Measurements from ENCODE around the gene STMP1. TPM values are rescaled to one million over a fixed set of nuclear protein-coding genes. Genes with fewer than 3 reads are reported as not detected.

The STMP1 gene
- polyA plus RNA-seq, 1 of the 3 experiments (the other 2 are of a cell fraction): 26.0 TPM

GRCh38 chr7:135684136-135684535 lies 21.8 kb downstream of the STMP1 start (continued):
- TF ChIP-seq FOSL2 (IDR thresholded peaks at IDR 0.05; ENCODE audit: borderline replicate concordance, low read depth) (peak; percentile 32; the same call in 1 of the 2 replicates), MXI1 (IDR thresholded peaks at IDR 0.05; ENCODE audit: low read depth, low read length) (no peak), RFX5 (IDR thresholded peaks at IDR 0.05; ENCODE audit: low read length) (no peak), CTCF (IDR thresholded peaks at IDR 0.05) (no peak), USF2 (IDR thresholded peaks at IDR 0.05; ENCODE audit: borderline replicate concordance, low read depth, low read length) (no peak), ZBTB33 (IDR thresholded peaks at IDR 0.05; ENCODE audit: borderline replicate concordance, low read depth) (no peak), TEAD4 (IDR thresholded peaks at IDR 0.05; ENCODE audit: borderline replicate concordance, insufficient read depth) (no peak), EZH2phosphoT487 (IDR thresholded peaks at IDR 0.05; ENCODE audit: borderline replicate concordance, low read depth) (no peak)

- H3K79me2 ChIP-seq (ENCODE audit: insufficient read depth): peaks cover 100% of the 10 kb centered on the region
- H3K36me3 ChIP-seq (replicated peaks in 1 of 2; ENCODE audit: control insufficient read depth in 1 of 2, insufficient read depth in 2 of 2, low read length in 1 of 2): peaks cover 11 to 27% of the 10 kb centered on the region in 2 experiments
- no peaks in the 10 kb centered on the region for H3K9me2 ChIP-seq
- no peak overlapping the region for H3K4me3 ChIP-seq (ENCODE audit: low read depth in 2 of 2, low read length in 1 of 2)
- peak overlapping the region; percentile 19; the same call in 1 of the 2 replicates for H3K9ac ChIP-seq
- peaks cover 37 to 38% of the 10 kb centered on the region in 2 experiments for H3K4me1 ChIP-seq (ENCODE audit: control insufficient read depth in 1 of 2, insufficient read depth in 2 of 2, low read depth in 1 of 2, low read length in 1 of 2)
- peak overlapping the region; percentile 39 to 59 for H3K27ac ChIP-seq (ENCODE audit: low read depth in 2 of 2, low read length in 1 of 2)
- 97% methylated on average over 5 of the region's 5 CpGs for WGBS (ENCODE audit: low lambda C conversion rate)
- ChIA-PET POLR2A (no interaction called here), CTCF (interaction anchor here (1.2 to 2.3 kb wide), 4 partner anchors 8 to 26 kb away, joined by 4 to 15 read pairs (median 6); no protein-coding TSS in a partner anchor)
- peak overlapping the region; percentile 56 for H3K4me2 ChIP-seq
- DNase-seq: no peak
- peaks cover 15% of the 10 kb centered on the region for H3F3A ChIP-seq (replicated peaks; ENCODE audit: insufficient read depth)
- no peaks in the 10 kb centered on the region for H3K27me3 ChIP-seq (ENCODE audit: insufficient read depth)
- no peaks in the 10 kb centered on the region; the same call in 1 of the 2 replicates for H4K20me1 ChIP-seq (ENCODE audit: insufficient read depth)
- no peaks in the 10 kb centered on the region for H3K9me3 ChIP-seq
- H2AFZ ChIP-seq (ENCODE audit: low read depth): no peak overlapping the region
- no peak for TF ChIP-seq NRF1 (IDR thresholded peaks at IDR 0.05; ENCODE audit: low read depth, low read length)
- no peak for TF ChIP-seq SMC3 (IDR thresholded peaks at IDR 0.05; ENCODE audit: low read depth, low read length)
- TF ChIP-seq USF2 (IDR thresholded peaks at IDR 0.05; ENCODE audit: borderline replicate concordance, low read depth, low read length): no peak
- TF ChIP-seq EP300 (IDR thresholded peaks at IDR 0.05; ENCODE audit: borderline replicate concordance in 1 of 2, low read depth in 1 of 2, low read length in 1 of 2): no peak
- TF ChIP-seq TCF12 (IDR thresholded peaks at IDR 0.05): no peak
- no peak for TF ChIP-seq YY1 (IDR thresholded peaks at IDR 0.05; ENCODE audit: low read depth)
- no peak for TF ChIP-seq CHD2 (IDR thresholded peaks at IDR 0.05; ENCODE audit: low read length, partially characterized antibody)
- no peak for TF ChIP-seq MXI1 (IDR thresholded peaks at IDR 0.05; ENCODE audit: low read depth, low read length)
- TF ChIP-seq MEF2A (IDR thresholded peaks at IDR 0.05; ENCODE audit: borderline replicate concordance, low read depth): no peak
- TF ChIP-seq NFIC (IDR thresholded peaks at IDR 0.05; ENCODE audit: borderline replicate concordance): no peak
- TF ChIP-seq FOXM1 (IDR thresholded peaks at IDR 0.05; ENCODE audit: low read depth): no peak
- no peak for TF ChIP-seq ZBTB33 (IDR thresholded peaks at IDR 0.05; ENCODE audit: borderline replicate concordance, low read depth)
- no peak for TF ChIP-seq JUND (IDR thresholded peaks at IDR 0.05)
- TF ChIP-seq IRF3 (IDR thresholded peaks at IDR 0.05; ENCODE audit: low read depth, low read length): no peak
- no peak for TF ChIP-seq CTCF (IDR thresholded peaks at IDR 0.05)
Observed at GRCh38 chr7:135684699-135685098, 22.4 kb downstream of the STMP1 start.
